ENCODE results near the gene ACVR1.

Gene ACVR1

DNA sequence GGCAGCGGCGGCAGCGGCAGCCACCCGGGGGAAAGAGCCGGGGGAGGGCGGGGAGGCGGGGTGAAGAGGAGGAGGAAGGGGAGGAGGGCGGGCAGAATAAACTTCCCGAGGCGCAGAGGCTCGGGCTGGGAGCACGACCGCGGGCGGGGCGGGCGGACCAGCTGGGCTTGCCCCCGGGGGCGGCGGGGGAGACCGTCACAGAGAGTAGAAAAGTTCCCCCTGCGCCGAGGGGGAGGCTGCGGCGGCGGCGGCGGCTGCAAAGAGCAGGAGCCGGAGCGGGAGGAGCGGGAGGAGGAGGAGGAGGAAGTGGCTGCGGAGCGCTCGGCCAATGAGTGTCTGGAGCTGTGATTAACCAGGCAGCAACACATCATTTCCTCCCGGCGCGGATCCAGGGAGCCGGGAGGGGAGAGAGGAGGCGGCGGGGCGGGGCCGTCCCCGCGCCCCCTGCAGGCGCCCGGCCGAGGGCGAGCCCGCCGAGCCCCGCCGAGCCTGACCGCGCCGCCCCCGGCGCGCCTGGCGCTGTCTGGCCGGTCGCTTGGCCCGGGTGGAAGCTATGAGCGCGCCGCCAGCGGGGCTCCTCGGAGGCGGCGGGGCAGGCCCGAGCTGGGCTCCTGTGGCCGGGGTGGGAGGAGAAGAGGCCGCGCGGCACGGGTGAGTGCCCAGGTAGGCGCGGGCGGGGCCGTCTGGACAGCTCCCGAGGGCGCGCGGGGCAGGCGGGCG is at the start of gene ACVR1:
Gene ACVR1 (minus strand): TSS at position 265 of the 720 bp plus-strand sequence. CDS start 76,837 bp downstream, outside the sequence.
- FAIRE-seq (peak; percentile 48), DNase-seq (ENCODE audit: insufficient read length, low spot score) (peak; percentile 83)

DNA sequence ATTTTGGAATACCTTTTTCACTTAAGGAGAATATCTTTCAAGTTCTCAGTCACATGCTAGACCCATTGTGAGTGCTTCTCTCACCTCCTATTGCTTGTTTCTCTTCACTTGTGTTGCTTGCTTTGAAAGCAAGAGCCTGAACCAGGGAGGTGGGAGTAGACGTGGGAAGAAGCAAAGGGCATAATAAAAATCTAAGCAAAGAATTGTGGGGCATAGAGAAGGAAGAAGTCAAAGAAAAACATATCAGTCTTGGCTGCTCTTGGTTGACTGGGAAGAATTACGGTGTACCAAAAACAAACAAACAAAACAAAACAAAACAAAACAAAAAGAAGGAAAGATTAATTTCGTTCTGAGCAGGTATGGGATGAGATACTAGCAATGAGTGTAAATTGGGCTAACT is 48.9 kb upstream of the ACVR1 start:
- no peak for DNase-seq (ENCODE audit: insufficient read length, low spot score)
- FAIRE-seq, result no peak

DNA sequence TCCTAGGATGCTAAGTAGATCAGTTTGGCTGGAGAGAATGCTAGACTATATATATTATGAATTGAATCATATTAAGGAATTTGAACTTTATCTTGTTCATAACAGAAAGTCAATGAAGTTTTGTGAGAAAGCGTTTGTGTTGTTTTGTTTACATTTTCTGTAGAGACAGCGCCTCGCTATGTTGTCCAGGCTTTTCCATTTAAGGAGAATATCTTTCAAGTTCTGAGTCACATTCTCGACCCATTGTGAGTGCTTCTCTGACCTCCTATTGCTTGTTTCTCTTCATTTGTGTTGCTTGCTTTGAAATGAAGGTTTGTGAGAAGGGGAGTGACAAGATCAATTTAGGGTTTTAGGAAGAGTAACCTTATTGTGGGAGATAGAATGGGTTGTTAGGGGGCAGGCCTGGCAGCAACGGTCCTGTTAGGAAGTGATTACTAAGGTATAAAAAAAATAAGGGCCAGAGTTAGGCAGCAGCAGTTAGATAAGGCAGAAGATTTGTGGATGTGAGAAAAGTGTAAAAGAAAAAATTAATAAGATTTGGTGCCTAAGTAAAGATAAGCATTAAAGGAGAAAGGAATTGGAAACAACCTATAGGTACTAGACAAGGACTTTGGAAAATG is 47.6 kb upstream of the ACVR1 start:
- DNase-seq (ENCODE audit: insufficient read length, low spot score), result no peak
- FAIRE-seq, result peak; percentile 53

DNA sequence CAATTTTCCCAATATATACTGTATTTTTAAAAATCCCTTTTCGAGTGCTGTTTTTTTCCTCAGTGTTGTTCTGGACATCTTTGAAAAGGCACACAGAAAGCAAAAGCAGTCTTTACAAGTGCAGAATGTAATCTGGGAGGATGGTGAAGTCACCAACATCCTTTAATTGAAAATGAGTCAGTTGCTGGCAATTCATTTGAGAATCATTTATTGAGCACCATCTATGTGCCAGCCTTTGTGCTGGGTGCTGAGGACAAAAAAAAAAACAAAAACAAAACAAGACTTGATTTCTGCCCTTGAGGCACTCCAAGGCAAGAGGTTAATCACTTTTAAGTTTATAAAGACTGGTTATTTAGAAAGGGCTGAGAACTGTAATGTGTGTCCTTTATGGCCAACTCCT is 46.7 kb upstream of the ACVR1 start:
- FAIRE-seq (no peak), DNase-seq (ENCODE audit: insufficient read length, low spot score) (no peak)

DNA sequence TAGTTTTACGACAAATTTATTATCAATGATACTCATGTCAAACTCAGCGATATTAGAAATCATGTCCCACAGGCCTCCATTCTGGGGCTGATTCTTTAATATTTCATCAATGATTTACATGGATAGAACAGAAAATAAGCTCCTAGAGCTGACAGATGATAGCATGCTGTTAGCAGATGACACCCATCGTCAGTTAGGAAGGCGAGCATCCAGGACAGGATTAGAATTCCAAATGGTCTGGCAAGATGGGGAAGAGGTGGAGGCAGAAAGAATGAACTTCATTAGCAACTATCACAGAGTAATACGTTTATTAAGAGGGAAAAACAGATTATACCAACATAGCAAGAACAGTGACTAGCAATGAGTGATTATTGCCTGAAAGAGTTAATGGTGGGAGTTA is 46.2 kb upstream of the ACVR1 start:
- FAIRE-seq, result no peak
- no peak for DNase-seq (ENCODE audit: insufficient read length, low spot score)

DNA sequence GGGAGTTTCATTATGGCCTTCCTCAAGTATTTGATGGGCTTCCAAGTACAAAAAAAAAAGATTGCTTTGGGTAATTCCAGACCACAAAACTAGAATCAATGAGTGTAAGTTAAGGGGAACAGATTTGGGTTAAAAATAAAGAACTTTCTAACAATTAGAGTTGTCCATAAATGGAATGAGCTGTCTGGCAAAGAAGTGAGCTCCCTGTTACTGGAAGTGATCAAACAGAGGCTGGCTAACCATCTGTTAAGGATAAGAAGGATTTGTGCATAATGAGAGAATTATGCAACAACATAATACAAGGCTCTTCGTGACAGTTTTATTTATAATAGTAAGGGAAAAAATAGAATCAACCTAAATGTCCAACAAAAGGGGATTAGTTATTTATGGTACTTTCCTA is 44.6 kb upstream of the ACVR1 start:
- FAIRE-seq, result no peak

DNA sequence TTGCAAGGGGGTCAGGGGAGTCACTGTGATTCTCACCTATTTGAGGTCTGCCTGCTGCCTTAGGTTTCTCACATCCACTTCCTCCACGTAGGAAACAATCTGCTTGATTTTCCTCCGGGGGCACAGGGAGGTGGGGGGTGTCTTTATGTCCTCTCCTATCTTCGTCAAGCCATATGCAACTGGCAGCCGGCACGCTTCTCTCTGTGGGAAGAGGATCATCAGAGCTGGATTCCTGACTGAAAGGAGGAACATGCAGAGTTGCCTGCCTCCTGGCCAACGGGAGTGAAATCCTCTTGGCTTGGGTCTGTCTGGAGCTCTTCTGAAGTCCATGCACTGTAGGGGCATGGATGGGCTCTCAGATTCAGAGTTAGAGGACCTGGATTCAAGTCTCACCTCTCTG is 43.1 kb upstream of the ACVR1 start:
- DNase-seq (ENCODE audit: insufficient read length, low spot score) (no peak), FAIRE-seq (no peak)

More for the DNA sequence above, 44.6 kb upstream of the ACVR1 start:
- no peak for DNase-seq (ENCODE audit: insufficient read length, low spot score)

DNA sequence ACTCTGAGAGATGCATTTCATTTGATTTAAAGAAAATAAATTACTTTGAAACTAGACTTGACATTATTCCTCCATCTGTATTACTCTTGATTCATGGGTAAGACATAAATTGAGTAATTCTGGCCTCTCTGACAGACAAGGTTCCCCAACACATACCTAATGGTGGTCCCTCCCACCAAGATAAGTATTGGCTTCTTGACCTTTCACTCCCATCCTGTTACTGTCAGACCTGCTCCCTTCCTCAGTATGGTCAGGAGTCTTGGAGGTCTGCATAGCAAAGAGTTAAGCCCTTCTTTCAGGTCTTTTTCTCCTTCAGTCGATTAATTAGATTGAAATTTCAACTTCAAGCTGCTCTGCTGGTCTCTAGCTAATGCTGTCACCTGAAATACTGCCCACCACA is 42.2 kb upstream of the ACVR1 start:
- no peak for FAIRE-seq
- no peak for DNase-seq (ENCODE audit: insufficient read length, low spot score)

DNA sequence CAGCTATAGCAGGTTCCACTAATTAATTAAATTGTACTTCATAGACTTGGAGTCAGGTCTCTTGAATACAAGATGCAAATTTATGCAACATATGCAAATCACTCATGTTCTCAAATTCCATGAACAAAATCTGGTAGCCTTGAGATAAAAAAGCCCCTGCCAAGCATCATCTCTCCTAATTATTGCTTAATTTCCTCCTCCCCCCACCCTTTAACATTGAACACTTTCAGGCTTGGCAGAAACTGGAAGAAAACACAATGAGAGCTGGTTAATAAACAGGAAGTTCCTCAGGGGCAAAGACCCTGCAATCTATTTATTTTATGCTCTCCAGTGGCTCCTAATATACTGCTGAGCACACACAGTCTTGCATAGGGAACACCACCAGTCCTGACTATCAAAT is 35.6 kb upstream of the ACVR1 start:
- DNase-seq (ENCODE audit: insufficient read length, low spot score), result no peak
- no peak for FAIRE-seq

DNA sequence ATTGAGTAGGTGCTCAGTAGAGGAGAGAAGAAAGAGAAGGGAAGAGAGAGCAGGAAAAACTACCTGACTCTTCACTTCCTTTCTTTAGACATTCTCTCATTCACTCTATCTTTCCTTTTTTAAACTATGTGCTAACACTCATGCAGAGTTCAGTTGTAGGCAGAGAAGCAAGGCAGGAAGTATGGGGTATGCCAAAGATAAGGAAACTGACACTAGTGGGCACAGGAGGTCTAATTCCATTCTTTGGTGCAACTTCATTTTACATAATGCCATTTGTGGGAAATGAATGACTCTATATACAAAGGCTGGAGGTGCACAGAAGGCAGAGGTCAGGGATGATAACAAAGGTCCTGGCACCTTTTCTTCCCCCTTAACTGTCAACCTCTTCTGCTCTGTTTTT is 35.1 kb upstream of the ACVR1 start:
- DNase-seq (ENCODE audit: insufficient read length, low spot score) (no peak), FAIRE-seq (no peak)

DNA sequence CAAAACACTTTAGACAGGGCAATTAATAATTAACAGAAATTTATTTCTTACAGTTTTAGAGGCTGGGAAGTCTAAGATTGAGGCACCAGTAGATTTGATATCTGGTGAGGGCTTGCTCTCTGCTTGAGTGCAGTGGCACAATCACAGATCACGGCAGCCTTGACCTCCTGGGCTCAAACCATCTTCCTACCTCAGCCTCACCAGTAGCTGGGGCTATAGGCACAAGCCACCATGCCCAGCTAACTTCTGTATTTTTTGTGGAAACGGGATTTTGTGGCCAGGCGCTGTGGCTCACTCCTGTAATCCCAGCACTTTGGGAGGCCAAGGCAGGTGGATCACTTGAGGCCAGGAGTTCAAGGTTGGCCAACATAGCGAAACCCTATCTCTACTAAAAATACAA is 29.0 kb upstream of the ACVR1 start:
- no peak for DNase-seq (ENCODE audit: insufficient read length, low spot score)
- FAIRE-seq, result no peak

DNA sequence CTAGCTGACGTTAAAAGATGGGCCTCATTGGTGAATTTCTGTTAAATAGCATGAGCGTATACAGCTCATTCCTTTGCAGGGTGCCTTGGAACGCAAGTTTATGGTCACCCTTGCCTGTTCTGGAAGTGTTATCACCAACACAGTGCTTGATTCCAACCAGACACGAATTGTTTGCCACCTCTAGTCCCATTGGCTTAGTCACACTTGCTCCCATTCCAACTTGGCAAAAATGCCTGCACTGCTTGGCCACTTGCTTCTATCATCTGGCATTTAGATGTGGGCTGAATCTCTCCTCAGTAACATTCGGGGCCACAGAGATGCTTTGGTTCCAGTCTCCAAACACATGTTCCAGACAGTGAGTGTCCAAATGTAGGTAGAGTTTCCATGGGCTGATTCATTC is 27.5 kb upstream of the ACVR1 start:
- FAIRE-seq (no peak), DNase-seq (ENCODE audit: insufficient read length, low spot score) (no peak)

DNA sequence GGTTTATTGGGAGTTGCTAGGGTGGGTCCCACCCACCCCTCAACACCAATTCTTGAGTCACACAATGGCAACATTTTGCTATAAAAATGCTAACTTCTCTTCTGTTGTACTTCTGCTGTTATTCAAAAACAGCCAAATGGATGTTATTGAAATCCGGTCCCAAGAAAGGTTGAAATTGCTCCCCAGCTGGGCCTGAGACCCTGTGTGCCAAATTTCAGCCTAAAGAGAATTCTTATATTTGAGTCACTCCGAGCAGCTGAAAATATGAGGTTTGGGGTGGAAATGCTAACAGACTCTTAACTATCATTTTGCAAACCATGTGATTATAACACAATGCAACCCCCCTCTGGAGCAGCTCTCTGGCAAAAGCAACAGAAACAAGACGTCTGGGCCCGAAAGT is 27.0 kb upstream of the ACVR1 start:
- no peak for FAIRE-seq

DNA sequence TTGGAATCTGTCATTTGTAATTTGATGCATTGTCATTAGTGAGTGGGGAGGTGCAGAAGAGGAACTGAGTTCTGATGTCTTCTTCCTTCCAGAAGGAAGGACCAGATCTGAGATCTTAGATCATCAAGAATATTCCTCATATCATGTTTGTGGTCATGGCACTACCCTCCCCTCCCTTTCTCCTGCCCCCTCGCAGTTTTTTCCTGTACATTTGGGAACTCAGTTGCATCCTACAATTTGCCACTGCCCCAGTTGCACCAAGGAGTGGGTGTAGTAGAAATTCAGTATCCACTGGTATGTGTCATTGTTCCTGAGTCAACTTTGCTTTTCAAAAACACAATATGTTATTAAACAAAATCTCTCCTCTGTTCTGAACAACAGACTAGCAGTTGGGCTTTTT is 26.6 kb upstream of the ACVR1 start:
- FAIRE-seq, result no peak
- no peak for DNase-seq (ENCODE audit: insufficient read length, low spot score)

More for the DNA sequence above, 27.0 kb upstream of the ACVR1 start:
- DNase-seq (ENCODE audit: insufficient read length, low spot score), result no peak

DNA sequence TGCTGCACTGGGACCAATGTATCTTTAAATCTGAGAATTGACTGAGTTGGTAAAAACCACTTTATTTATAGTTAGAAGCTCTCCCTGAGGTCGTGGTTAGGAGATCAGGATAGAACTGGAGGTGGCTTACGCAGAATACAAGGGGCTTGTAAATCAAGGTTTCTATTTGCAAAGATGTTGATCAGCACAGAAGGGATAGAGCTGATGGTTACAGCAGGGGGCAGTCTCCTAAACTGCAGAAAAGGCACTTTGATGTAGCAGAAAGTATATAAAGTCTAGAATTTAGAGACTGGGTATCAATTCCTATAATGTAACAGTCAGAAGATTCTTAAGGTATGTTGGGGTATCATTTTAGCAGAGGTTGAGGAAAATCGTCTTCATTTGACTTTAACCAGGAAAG is 25.2 kb upstream of the ACVR1 start:
- no peak for DNase-seq (ENCODE audit: insufficient read length, low spot score)

DNA sequence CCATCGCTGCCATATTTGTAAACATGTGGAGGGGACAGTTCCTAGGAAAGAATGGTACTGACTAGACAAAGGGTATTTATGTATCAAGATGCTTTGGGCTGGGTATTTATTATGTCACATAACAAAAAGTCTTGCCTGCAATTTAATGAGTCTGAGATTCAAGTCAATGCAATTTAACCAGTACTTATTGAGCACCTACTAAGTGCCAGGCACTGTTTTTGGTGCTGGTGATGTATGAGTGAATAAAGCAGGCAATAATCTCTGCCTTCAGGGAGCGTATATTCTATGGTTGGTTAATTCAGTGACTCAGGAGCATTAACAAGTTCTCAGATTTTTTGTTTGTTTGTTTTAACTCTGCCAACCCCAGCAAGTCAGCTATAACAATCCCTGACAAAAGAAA is 24.6 kb upstream of the ACVR1 start:
- no peak for FAIRE-seq
- no peak for DNase-seq (ENCODE audit: insufficient read length, low spot score)

More for the DNA sequence above, 25.2 kb upstream of the ACVR1 start:
- FAIRE-seq, result peak; percentile 60

DNA sequence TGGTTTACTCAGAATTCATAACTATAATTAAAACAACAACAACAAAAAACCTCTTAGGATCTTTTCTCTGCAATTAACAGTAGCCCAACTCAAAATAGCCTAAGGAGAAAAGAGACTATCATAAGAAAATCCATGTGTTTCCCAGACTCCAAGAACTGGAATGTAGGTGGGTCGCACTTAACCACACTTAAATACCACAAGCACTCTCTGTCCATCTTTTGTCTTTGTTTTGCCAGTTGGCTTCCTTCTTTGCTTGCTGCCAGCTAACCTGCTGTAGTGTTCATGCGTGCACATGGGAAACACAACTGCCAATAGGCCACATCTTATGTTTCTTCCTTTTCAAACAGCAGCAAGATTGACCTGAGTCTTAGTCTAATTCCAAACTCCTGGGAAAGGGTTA is 24.1 kb upstream of the ACVR1 start:
- FAIRE-seq (no peak), DNase-seq (ENCODE audit: insufficient read length, low spot score) (no peak)

DNA sequence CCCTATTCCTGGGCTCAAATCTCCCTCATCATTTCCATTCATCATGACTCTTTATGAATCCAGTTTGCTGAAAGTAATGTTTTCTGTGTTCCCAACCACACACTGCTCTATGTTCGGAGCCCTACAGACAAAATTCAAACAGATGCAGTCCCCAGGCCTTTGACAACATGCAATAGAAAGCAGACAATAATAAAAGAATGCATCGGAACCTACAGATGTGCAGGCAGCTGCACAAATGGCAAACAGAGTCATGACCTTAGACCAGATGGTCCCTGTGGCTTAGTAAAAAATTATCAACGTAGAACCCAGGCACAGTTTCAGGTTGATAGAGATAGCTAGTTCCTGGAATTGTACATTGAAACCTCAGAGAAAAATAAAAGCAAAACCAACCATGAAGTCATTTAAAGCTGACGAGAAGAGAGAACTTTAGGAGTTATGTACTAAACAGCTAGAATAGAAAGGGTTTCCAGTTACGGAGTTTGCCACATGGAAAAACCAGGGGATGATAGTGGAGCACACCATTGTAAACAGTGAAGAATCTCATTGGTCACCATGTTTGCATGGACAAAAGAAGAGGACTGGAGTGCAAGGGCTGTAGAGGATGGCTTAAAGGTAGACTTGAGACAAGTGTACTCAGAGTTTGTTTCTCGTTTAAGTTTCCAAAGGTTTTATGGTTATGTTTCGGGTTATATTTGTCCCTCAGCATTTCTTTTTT is 23.2 kb upstream of the ACVR1 start:
- DNase-seq (ENCODE audit: insufficient read length, low spot score) (no peak), FAIRE-seq (peak; percentile 92)

DNA sequence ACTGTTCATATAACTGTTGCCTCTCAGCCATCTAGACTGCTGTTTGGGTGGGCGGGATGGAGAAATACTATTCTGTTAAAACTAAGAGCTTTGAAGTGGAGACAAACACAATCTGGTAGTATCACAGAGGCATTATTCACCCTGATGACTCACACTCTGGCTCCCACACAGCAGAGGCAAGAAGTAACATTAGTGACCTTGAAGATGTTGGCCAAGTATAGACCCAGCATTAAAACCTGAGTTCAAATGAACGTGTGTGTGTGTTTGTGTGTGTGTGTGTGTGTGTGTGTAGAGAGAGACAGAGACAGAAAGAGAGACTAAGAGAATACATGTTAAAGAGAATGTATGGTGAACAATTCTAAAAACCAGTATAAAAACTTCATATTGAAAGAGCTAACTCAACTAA is 22.5 kb upstream of the ACVR1 start:
- FAIRE-seq, result peak; percentile 21
- DNase-seq (ENCODE audit: insufficient read length, low spot score), result no peak

DNA sequence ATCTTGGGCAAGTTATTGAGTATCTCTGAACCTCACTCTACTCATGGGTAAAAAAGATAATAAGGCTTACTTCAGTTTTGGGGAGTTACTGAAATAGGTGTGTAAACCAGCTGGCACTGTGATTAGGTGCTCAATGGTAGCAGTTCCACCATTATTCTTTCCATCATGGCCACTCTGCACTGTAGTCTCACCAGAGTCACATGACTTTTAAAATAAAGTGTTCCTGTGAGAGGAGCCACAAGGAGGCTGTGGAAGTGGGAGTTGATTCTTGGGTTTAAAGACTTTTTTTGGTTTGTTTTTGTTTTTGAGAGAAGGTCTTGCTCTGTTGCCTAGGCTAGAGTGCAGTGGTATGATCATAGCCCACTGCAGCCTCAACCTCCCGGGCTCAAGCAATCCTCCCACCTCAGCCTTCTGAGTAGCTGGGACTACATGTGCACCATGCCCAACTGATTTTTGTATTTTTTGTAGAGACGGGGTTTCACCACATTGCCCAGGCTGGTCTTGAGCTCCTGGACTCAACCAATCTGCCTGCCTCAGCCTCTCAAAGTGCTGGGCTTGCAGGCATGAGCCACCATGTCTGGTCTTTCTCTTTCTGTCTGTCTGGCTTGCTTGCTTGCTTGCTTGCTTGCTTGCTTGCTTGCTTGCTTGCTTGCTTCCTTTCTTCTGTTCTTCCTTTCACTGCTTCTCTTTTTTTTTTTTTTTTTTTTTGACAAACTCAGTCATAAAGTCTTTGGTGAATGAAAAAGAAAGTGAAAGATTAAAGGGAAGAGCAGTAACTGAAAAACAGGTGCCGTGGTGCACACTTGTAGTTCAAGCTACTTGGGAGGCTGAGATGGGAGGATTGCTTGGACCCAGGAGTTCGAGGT is 21.2 kb upstream of the ACVR1 start:
- FAIRE-seq (peak; percentile 59), DNase-seq (ENCODE audit: insufficient read length, low spot score) (no peak)

DNA sequence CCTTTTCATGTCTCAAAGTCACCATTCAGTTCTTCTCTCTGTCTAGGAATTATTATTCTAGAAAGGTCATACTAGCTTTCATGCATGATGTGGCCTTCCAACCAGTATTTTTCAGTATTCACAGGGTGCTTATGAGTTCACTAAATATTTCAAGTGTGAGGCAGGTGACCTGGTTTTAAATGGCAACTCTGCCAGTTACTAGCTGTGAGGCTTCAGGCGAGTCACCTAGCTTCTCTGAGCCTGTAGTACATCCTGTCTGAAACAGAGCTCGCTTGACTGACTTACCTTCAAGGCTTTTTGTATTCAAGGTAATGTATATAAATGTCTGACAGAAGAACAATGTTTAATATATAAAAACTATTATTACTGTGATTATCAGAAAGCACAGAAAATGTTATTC is 19.4 kb upstream of the ACVR1 start:
- FAIRE-seq (no peak), DNase-seq (ENCODE audit: insufficient read length, low spot score) (no peak)
